Epithelial cell of prostate (primary cell): Measurements from ENCODE around the gene RFX8.
"Not testable (repeated sequence)": the region's sequence is repeated elsewhere in the genome, so short reads cannot be mapped to it uniquely, and the experiment has no call there.

Source experiments
- DNase-seq: peaks from one replicate; pipeline ENCODE4 v3.0.0-alpha.2; 2011; ENCODE audit warnings: low read depth, low spot score
- H3K27ac ChIP-seq: fragments of 450-650 bp; 2 replicates; pipeline ENCODE4 v1.5.1; 2017; ENCODE audit warnings: mild to moderate bottlenecking

Gene RFX8

DNA sequence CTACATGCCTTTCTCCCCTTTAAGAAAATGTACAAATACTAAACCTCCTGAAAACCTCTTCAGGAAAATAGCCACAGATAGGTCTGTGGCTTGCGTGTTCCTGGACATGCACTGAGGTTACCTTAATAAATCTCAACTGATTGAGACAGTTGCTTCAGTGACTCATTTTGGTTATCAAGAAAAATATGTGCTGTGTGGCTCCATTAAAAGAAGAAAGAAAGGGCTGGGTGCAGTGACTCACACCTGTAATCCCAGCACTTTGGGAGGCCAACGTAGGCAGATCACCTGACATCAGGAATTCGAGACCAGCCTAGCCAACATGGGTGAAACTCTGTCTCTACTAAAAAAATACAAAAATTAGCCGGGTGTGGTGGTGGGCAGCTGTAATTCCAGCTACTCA, 114.7 kb downstream of the RFX8 start:
- DNase-seq, result peak; percentile 56
- peak overlapping the region; percentile 80 for H3K27ac ChIP-seq

DNA sequence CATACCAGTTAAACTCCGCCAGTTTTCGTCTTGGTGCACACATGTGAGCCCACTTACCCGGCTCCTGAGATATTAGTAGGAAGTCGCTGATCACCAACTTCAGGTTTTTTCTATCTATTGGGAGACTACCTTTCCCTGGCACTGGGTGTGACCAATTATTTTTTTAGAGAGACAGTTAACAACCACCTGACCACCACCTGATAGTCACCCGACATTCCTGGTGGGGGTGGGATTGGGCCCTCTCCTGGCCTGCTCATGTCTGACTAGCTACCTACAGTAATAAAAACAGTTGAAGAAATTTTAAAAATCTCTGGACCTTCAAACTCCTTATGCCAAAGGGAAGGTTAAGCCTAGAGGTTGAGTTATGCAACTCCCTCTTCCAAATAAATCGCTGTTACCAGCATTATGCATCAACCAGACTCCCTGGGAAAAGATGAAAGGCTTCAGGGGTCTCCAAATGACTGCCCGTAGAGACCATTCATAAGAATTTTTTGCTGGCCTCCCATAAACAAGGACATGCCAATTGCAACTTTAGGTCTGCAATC, 115.4 kb downstream of the RFX8 start:
- H3K27ac ChIP-seq, result peak overlapping the region; percentile 80
- no peak for DNase-seq

DNA sequence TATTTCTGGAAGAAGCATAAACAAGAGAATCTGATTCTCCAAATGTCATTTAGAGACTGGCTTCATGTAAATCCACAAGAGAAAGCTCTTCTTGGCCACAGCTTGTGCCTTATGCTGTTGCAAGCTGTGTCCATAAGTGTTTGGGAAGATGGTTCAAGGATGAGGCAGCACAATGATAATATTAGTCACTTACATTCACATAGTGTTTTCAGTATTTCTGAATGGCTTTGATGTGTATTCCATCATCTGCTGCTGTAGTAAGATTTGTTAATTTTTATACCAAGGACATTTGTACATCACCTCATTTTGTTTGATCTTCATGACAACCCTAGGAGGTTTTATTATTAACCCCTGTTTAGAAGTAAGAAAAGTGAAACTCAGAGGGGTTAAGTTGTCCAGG, 117.5 kb downstream of the RFX8 start:
- DNase-seq, result no peak
- peak overlapping the region; percentile 50 for H3K27ac ChIP-seq

DNA sequence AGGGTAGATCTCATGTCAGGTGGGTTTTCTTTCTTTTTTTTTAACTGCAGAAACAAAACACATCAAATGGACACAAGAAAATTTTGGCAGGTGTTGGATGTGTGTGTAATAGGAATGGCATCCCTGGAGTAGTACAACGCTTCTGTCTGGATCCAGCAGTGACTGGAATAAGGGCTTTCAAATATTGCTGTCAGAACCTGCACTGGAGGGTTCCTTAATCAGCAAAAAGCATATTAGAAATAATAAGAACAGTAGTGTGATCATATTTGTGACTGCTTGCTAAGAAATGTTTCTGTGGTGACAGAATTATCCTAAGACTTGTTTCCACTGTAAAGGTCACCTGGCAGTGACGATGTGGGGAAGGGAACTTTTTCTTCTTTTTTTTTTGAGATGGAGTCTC, 118.4 kb downstream of the RFX8 start:
- H3K27ac ChIP-seq, result peak overlapping the region; percentile 50
- DNase-seq, result no peak

DNA sequence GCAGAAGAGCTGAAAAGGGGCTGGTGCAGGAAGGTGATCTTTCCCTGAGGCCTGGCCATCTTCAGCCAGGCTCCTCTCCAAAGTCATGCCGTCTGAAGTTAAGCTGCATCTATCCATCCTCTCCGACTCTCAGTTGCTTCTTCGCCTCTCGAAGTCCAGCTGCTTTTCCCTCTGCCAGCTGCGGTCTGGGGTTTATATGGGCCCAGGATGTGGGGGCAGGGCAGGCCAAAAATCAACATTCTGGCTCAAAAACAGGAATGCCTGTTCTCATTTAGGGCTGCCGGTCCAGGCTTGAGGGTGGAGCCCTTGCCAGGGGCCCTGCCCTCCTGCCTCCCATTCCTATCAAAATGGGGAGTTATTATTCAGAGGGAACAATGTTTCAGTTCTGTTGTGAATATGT, 118.9 kb downstream of the RFX8 start:
- DNase-seq, result no peak
- H3K27ac ChIP-seq, result peak overlapping the region; percentile 50

DNA sequence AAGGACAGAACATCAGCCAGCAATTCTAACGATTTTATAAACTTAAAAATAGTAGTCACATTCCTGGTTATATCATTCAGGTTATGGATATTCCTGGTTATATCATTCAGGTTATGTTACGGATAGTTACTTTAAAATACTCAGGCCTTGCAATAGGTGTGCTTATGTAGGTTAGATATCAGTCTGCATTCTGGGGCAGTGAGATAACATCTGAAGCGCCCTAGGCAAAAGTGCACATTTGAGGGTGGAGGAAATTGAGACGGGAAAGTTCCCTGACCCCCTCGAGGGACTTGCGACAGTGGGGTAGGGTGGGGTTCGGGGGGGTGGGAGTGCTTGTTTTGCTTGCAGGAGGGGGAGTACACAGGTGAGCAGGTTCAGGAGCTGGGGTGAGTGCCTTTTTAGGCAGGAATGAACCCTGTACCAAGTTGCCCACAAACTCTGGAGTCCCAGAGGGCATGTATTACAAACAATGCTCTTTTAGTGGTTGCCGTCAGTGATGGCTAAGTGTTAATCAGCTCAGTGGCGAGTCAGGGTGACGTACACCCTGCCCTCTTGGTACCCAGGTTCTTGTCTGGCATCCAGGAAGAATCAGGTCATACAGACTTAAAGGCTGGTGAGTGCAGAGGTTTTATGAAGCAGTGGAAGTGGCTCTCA, 119.4 kb downstream of the RFX8 start:
- peak; percentile 34 for DNase-seq
- H3K27ac ChIP-seq, result peak overlapping the region; percentile 50

DNA sequence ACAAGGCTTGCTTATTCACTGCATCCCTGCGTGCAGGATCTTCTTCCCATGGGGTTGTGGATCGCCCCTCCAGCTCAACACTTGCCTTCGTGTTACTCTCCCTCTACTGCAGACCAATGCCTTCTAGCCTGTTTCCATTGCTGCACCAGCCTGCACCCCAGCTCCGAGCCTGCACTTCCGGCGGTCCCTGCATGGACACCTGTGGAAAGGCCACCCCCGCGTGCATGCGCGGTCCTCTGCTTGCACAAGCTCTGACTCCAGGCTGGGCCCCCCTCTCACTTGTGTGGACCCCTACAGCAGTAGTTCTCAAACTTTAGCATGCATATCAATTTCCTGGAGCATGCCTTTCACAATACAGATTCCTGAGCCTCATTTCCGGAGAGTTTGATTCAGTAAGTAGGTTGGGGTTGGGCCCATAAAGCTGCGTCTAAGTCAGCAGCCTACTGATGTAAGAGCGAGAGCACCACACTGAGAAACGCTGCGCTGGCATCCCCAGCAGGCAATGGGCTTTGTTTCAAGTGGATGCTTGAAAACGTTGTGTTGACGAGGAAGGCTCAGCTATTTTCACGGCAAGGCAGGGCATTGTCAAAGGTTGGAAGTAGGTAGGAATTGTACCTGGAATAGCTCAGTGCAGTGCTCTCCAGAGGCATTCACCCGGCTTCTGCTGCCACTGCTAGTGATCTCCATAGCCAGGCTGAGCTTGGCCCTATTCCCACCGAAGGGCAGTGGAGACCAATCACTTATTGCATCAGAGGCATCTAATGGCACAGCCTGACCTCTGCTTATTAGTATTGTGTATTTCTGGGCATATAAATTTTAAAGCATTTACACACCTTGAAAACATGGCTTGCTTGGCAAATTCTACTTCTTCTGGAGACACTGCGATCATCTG, 120.2 kb downstream of the RFX8 start:
- H3K27ac ChIP-seq, result no peak overlapping the region
- DNase-seq, result no peak

DNA sequence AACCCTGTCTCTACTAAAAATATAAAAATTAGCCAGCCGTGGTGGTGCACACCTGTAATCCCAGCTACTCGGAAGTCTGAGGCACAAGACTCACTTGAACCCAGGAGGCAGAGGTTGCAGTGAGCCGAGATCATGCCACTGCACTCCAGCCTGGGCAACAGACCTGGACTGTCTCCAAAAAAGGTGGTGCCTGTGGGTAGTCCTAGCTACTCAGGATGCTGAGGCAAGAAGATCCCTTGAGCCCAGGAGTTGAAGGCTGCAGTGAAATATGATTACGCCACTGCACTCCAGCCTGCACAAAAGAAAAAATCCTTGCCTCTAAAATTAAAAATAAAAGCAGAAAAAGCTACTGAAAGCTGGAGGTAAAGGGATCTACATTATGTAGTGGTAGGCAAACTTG, 122.3 kb downstream of the RFX8 start:
- not testable (repeated sequence) for H3K27ac ChIP-seq, DNase-seq

DNA sequence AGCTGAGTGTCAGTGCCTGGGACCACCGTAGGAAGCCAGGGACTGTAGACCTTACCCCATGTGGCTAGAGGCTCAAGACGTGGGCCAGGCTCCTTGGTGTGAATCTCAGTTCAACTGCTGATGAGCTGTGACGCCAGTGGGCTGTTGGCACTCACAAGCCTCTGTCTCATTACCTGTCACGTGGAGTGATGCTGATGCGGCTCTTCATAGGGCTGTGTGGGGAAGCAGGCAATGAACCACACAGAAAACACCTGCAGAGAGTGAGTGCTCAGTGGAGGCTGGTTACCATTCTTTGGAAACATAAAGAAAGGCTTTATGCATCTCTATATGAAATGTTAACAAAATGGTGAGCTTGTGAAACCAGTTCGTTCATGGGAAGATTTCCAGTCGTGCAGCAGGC, 123.7 kb downstream of the RFX8 start:
- H3K27ac ChIP-seq, result no peak overlapping the region
- DNase-seq, result no peak

DNA sequence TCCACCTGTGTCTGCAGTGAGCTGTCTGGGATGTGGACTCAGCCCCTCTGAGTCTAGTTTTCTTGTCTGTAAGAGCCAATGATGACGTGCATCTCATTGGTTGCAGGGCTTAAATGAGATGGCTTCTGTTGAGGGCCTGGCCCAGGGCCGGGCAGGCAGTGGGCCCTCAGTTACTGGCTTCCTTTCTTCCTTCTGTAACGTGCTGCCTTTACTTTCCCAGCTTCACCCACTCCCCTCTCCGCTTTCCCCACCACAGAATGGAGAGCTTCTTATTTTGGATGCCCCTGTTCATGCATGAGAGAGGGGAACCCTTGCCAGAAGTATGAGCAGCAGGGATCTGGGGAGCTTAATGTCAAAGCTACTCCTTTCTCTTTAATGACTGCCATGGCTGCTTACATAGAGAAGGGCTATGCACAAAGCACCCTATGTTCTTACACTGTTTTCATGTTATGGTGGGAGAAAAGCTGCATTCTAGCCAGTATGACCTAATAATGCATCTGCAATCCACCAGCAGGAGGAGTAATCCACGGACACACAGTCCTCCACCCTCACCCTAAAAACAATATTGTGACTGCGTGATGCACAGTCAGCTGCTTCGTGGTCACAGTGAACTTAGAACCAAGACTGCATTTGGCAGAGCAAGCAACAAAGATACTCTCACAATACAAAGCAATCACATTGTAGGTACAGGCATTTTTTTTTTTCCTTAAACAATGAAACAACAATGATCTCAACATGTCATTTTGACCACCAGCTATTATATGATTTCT, 124.8 kb downstream of the RFX8 start:
- DNase-seq, result no peak
- H3K27ac ChIP-seq, result no peak overlapping the region

DNA sequence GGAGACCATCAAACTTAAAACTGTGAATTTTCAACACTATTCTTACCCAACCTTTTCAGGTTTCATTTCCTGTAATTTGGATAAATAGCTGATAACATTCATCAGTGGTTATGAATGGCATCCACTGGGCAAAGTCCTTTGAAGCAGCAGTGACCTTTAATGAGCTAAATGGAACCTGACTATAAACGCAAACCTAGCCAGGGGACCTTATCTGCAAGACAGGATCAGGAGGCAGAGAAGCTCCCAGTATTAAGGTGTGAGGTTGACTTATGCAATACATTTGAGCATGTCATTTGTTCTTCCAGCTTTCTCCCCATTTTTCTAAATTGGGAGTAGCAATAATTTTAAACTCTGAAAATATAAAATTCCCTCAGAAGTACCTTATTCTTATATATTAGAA, 126.0 kb downstream of the RFX8 start:
- H3K27ac ChIP-seq, result no peak overlapping the region
- no peak for DNase-seq
